ENCODE measurements around the gene MAS1.

Gene MAS1

DNA sequence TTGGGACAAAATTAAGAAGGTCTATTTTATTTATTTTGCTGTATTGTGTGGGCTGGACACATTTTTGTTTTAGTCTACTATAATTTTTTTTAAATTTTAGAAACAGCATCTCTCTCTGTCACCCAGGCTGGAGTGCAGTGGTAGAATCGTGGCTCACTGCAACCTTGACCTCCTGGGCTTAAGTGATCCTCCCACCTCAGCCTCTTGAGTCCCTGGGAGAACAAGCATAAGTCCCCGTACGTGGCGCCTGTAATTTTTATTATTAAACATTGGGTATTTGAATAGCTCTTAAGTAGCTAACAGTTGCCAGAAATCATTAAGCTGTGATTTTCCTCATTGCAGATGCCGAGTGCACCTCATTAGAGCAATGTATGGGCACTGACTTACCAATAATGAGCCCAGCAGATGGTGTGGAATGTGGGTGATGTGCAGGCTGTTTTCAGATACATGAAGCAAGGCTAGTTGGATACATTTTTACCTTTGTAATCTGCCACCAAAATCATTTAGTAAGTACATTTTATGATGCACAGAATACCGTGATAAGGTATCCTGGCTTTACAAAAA is 10.3 kb upstream of the MAS1 start:
- no peak for DNase-seq

DNA sequence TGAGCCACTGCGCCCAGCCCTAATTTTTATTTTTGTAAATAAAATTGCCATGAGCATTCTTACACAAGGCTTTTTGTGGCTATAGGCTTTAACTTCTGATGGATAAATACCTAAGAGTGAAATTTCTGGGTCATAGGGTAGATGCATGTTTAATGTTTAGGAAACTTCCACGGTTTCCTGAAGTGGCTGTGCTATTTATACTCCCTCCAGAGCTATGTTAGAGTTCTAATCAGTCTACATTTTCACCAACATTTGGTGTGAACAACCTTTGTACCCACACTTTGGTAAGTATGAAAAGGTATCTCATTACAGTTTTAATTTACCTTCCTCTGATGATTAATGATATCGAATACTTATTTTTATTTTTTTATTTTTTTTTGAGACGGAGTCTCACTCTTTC is 6.1 kb upstream of the MAS1 start:
- no peak for DNase-seq

DNA sequence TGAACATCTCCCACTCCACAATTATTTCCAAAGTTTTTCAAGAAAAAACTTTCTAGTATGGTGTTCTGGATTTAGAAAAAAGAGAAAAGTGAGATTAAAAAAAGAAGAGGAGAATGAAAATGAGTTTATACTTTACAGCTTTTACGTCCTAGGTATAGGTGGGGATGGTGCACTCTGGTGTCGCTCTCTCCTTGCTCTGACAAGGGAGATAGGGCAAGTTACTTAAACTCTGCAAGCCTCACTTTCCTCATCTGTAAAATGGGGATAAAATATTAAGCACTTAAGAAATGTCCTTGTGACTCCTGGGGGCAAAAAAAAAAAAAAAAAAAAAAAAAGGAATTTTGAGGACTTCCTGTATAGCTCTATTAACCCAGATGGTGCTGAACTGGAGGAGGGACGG is 4.5 kb upstream of the MAS1 start:
- DNase-seq, result no peak

DNA sequence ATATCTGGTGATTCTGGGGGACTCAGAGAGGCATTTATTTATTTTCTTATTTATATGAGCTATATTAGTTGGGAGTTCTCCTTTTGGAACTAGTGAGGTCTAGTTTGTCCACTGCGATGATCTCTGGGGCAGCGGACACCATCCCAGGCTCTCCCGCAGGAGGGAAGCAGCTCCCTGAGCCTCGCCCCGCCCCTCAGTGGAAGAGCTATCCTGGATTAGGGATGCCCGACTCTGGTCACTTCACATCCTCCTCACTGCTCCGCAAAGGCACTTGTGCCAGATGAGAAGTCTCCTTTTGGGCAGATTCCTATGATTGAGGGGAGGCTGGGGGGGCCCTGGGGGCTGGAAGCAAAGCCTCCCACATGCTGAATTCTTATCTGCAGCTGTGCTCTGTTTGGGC is 3.6 kb upstream of the MAS1 start:
- DNase-seq, result no peak

DNA sequence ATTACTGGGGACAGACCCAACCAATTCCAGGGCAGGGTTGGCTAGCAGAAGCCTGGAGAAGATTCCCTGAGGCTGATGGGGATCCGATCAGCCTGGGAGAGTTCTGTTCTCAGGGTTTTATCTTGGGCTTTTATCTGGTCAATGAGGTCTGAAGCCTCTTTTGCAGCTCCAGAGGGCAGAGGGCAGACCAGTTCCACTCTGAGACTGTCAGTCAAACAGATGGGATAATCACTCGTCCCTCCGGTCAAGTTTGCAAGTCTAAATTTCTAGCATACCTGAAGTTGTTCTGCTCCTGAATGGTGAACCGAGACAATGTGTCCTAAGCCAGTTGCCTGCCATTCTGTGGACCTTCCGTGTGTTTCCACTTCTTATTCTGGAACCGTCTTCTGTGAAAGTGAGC is 3.0 kb upstream of the MAS1 start:
- DNase-seq, result no peak

DNA sequence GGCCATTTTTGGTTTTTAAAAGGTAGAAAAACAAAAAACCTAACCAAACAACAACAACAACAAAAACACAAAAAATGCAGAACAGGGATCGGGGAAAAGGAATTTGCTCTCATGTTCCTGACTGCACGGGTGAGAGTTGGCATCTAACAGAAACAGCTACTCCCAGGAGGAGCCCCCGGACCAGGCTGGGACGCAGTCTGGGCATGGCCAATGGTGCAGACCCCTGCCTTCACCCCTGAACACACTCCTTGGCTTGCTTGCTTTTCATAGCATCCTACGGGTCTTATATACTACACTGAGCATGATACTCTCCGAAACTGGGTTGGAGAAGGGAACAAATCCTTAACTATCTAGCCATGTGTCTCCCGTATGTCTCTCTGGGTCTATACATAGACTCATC is 587 bp upstream of the MAS1 start:
- no peak for DNase-seq

DNA sequence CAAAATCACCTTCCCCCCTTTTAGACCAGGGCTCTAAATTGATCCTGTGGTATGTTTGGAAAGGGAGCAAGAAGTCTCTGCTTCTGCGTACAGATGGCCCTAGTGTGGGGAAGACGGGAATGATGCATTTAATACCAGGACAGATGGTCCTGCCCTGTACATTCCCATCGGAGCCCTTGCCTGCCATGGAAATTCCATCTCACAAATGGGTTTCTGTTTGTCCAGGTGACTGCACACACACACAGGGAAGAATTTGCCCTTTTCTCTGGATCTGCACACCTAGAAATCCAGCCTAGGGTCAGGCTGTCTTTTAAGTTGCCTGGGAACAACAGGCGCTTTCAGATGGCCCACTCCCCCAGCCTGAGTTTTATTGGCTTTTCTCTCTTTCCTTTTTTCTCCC is 1.3 kb downstream of the MAS1 start:
- DNase-seq, result no peak

DNA sequence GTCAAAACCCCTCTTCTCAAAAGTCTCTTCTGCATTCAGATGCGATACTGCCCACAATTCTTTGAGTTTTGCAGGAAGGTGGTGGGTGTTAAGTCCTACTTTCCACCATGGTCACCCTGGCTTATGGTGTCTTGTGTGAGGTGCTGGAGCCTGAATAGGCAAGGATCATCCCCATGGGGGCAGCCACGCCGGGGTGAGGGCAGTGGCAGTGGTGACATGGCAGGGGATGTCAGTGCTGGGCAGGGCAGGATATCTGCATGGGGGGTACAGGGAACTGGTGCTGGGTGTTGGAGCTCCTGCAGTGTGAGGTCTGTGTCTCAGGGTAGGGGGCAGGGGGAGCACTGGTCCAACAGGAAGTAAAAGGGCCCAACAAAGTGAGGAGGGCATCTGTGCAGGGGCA is 2.3 kb downstream of the MAS1 start:
- no peak for DNase-seq

DNA sequence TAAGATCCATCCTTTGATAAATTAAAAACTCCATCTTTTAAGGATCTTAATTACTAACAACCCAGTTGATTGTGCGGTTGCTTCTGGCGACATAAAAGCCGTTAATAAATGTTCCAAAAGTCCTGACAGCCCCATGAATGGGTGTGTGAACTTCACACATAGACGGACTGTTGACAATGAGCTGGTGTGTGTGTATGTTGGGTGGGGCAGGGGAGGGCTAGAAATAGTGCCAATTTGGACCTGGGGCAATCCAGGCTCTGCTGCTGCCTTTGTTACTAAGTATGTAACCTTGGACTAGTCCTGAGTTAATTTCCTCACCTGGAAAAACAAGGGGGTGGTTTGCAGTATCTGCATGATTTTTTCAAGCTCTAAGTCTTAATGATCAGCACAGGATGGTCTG is 4.2 kb downstream of the MAS1 start:
- no peak for DNase-seq

DNA sequence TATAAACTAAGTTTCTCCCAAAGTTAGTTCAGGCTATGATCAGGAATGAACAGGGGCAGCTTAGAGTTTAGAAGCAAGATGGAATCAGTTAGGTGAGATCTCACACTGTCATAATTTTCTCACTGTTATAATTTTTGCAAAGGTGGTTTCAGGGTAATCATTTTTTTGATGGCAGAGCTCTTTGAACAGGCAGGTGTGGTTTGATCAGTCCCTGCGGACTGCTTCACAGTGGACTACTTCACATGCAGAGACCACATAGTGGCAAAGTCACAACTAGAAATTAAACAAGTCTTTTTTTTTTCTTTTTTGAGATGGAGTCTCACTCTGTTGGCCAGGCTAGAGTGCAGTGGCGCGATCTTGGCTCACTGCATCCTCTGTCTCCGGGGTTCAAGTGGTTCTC is 6.8 kb downstream of the MAS1 start:
- no peak for DNase-seq

DNA sequence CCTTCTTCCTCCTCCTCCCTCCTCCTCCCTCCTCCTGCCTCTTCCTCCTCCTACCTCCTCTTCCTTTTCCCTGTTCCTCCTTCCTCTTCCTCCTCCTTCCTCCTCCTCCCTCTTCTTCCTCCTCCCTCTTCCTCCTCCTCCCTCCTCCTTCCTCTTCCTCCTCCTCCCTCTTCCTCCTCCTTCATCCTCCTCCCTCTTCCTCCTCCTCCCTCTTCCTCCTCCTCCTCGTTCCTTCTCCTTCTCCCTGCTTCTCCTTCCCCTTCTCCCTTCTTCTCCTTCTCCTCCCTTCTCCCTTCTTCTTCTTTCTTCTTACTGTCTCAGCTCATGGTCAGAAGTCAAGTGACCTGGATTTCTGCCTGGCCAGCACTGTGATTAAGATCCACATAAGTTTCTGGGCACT is 7.7 kb downstream of the MAS1 start:
- no peak for DNase-seq

DNA sequence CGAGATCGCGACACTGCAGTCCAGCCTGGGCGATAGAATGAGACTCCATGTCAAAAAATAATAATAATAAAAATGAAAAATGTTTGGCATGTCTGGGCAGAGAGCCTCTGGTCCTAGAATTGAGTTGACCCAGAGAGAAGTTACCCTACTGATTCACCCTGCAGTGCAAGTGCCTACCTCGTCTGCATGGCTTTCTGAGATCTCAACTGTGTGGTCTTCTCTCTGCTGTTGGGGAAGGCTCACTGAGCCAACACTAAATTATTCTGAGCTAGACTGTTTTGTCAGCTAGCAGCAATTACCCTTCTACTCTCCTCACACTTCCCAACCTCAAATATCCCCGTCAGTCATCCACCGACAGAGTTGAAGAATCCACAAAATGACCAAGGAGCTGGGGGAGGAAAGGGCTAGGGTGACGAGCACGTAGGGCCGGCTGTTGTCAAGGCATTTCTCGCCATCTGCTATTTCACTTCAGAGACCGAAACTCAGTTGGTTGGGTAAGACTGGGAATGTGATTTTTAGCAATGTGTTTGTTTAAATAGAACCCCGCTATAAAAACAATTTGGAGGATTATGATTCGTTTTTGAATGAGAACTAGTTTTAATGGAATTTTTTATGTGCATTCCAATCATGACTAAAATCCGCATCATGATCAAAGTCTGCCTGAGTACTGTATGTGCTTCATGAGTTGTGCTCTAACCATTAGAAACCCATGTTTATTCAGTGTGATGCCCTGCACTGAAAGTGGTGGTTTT is 9.4 kb downstream of the MAS1 start:
- no peak for DNase-seq

DNA sequence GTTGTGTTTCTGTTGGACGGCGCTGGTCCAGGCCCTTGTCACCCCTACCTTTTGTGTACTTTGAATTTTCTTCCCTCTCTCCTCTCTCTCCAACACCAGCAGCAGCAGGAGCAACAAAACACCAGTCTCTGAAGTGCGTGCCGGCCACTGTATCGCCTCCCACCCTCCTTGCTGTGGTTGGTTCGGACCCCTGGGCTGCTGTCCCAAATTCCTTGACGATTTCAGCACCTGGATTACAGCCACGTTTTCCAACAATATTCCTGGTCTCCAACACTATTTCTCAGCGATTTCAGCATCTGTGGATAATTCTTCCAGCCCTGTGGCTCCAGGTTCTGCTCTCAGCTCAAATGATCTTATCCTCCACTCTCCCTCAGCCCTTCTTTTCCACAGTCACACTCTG is 11.8 kb downstream of the MAS1 start:
- DNase-seq, result no peak

DNA sequence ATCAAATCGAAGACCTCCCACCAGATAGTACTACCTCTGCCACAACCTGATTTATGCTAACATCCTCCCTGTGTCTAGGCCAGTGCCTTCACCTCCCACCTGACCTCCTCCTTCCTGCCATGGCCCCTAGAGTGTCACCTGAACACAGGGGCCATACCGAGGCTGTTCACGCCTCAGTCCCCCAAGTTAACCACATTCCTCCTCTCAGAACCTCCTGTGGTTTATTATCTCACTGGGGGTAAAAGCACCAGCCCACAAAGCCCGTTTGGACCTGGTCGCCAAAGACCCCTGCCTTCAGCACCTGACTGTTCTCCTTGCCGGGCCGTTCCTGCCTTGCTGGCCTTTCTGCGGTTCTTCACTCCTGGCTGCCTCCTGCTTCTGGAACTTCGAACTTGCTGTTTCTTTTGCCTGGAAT is 13.7 kb downstream of the MAS1 start:
- no peak for DNase-seq

DNA sequence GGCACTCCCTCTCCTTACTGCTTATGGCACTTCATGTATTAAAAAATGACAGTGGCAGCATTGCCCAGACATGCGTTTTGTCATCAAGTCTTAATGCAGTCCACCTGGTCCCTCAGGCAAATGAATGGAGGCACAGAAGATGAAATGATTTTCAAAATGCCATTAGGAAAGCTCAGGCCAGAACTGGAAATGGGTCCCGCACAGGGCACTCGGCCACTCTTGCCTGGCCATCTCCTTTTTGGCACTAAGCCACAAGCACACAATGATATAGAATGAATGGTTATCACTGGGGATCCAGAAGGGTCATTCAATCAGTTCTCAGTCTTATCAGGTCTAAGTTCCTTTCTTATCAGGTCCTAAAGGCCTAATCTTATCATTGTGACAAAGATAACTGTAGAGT is 15.6 kb downstream of the MAS1 start:
- DNase-seq, result no peak

DNA sequence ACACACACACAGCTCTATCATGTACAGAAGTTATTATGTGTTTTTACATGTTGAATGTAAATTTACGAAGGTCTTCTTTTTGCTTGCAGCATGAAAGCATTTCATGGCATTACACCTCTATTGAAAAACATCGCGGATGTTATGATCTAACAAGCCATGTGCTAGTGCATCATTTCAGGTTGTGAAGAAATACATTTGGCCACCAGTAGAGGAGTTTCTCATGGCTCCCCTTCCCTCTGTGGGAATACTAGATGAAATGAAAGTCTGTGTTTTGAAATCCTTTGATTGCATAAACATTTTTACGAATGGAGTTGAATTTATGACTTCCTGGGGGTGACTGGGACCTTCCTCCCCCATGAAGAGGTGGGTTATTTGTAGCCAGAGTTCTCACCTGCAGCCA is 17.7 kb downstream of the MAS1 start:
- DNase-seq, result no peak

DNA sequence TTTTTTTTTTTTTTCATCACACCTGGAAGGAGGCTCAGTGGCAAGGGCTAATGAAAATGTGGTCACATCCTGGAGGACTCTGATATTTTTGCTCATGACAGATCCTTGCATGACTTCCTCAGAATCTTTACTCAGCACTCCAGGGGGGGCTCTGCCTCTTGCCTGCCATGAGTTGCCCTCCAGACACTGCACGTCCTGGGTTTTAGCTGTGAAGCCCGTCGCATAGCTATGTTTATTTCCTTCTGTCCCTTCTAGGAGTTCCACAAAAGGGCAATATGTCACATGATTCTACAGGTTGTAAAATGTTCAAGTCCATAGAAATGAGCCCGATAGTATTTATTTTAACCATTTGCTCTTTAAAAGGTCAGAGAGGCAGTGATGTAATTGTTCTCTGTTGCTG is 18.2 kb downstream of the MAS1 start:
- DNase-seq, result no peak

DNA sequence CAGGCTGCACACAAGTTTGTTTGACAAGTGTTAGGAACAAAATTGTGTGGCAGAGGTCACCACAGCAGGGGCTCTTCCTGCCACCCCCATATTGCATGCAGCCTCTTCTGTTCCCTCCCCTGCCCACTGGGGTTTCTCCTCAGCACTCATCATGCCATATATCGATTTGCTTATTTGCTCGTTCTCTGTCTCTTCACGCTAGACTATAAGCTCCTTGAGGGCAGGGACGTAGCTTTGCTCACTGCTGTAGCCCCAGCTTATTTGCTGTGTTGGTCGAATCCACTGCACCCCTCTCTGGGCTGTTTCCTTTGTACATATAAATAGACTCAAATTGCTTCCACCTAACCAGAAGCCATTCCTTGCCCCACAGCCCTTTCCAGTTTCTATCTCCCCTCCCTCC is 19.6 kb downstream of the MAS1 start:
- no peak for DNase-seq

DNA sequence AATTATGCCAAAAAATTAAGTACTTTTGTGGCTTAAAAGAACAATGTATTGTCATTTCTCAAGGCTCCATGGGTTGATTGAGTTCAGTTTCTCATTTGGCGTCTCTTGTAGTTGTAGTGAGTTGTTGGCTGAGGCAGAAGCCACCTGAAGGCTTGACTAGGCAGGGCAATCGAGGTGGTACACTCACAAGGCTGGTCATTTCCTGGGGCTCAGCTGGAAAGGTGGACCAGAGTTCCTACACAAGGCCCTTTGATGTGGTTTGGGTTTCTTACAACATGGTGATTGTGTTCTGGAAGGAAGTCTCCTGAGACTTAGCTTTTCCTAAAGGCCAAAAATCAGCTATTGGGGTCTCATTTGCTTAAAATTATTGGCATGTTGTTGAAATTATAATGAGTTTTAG is 22.6 kb downstream of the MAS1 start:
- DNase-seq, result no peak

DNA sequence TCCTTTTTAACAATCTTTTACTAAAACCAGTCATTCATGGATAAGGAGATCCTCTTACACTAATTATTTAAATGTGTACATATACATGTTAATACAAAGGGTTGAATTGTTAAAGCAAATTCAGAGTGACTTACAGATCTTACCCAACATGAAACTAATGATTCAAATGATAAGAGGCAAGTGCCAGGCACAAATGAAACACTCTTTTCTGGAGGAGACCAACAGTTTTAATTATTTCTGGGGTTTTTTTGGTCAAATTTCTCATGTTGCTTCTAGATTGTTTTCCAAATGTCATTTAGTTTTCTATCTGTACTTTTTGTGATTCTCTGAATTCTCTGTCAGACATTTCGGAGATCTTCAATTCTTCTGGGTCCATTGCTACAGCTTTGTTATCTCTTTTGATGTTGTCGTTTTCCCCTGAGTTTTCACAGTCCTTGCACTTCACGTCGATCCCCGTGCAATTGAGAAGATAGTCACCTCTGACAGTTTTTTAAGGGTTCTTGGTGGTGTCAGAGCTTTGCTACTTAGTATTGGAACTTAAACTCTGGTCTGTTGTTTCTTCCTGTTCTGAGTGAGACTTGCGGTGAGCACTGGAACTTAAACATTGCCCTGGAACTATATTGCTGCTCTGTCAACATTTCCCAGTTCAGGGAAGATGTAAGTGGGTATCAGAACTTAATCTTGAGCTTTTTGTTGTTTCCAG is 23.2 kb downstream of the MAS1 start:
- no peak for DNase-seq

DNA sequence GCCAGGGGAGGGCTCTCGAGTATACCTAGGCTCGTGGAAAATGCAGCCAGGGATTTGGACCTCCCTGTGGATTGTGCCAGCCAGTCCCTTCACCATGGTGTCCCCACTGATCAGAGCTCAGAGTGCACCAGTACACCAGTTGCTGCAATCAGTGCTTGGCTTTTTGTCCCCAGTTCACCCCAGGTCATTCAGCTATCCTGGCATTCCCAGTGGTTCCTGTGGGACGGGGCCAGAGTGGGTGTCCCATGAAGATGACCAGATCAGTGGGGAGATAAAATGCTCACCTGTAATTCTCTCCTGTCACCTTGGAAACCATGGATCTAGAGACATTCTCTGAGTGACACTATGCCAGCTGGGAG is 23.8 kb downstream of the MAS1 start:
- DNase-seq, result no peak

DNA sequence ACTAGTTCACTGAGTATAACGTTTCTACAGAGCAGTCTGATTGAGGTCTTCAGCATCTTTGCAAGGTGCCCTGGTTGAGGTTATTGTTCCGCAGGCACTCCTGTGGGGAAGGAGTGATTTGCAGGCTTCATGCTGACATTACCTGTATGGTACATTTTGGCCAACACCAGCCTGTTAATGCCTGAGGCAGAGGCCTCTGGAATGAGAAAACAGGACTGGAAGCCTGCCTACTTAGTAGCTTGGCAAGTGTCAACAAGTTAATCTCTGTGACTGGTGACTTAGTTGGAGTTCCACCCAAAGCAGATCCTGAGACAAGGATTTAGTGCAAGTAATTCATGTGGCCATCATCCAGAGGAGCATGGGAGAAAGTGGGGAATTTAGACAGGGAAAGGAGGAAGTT is 24.6 kb downstream of the MAS1 start:
- DNase-seq, result no peak

DNA sequence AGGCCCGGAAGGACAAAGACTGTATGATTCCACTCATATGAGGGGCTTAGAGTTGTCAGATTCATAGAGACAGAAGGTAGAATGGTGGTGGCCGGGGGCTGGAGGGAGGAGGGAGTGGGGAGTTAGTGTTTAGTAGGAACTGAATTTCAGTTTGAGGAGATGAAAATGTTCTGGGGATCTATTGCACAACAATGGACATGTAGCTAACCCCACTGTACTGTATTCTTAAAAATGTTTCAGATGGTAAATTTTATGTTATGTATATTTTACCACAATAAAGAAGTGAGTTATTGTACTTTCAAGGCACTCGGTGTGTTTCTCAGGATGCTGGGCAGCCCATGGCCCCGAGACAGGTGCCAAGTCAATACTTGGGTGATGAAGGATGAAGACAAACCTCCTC is 25.4 kb downstream of the MAS1 start:
- DNase-seq, result no peak

DNA sequence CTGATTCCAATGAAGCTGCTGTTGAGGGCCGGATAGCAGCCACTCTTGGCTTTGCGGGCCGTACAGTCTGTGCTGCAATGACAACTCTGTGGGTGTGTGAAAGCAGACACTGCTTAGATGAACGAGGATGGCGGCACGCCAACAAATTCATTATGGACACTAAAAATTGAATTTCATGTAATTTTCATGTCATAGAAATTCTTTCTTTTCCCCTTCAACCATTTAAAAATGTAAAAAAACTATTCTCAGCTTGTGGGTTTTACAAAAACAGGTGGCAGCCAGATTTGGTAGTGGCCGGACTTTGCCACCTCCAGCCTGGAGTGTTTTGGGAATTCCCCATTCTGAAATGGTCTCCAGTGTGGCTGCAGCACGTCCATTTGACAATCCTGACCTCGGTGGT is 26.0 kb downstream of the MAS1 start:
- no peak for DNase-seq

DNA sequence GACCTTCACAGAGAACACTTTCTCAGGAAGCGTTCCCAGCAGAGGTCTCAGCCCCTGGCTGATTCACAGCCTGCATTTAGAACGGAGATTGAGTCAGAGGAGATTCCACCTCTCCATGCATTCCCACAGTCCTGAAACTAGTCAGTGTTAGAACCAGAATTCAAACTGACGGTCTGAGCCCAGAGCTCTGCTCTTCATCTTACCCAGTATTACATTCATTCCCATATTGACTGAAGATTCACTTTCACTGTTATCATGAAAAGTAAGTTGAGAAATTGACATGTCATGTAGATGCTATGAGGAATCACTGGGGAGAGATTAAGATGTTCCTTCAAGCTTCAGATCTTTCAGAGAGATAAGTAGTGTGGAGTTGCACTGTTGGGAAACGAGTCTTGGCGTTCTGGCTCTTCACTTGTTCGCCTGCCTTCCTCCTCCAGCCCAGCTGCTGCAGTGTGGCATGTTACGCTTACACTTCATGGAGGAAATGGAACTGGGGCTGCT is 28.3 kb downstream of the MAS1 start:
- no peak for DNase-seq

Measured in activated CD4-positive, alpha-beta T cell treated with anti-CD3 and anti-CD28 coated beads, Interleukin-2, amount 50 U/mL, for 4 hours (primary cell).